ENCODE data around the gene CDK2.
"Not testable (repeated sequence)": the region's sequence is repeated elsewhere in the genome, so short reads cannot be mapped to it uniquely, and the experiment has no call there.

CDK2 gene

GRCh38 chr12:55982319-55982936 is 15.8 kb downstream of the CDK2 start:
- DNase-seq: no peak

DNA sequence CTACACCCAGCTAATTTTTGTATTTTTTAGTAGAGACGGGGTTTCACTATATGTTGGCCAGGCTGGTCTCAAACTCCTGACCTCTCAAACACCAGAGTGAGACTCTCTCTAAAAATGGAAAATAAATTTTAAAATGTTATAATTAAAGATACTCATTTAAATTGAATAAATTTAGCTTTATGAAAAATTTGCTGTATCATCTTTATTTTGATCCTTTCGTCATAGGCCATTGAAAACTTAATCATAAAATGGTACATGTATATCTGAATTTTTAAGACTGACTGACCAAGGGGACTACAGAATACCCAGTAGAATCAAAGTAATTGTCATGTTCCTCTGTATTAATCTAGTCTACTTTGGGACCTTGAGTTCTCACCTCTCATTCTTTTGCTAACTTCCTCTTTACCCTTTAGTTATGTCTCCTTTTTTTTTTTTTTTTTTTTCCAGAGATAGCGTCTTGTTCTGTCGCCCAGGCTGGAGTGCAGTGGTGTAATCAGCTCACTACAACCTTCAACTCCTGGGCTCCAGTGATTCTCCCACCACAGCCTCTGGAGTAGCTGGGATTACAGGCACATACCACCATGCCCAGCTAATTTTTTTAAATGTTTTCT is 16.7 kb downstream of the CDK2 start:
- DNase-seq: no peak

DNA sequence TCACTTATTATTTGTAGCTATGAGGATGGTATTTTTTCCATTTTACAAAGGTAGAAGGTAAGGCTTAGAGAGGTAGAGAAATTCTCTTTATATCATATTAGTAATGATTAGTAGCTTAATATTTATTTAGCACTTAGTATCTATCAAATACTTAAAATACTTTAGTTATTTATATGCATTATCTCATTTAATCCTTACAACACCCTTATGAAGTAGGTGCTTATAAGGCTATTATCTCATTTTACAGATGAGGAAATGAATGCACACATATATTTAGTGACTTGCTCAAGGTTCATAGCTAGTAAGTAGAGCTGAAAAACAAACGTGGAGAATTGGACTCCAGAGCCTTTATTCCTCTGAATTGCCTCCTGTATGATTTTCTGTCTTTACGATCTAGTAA is 18.2 kb downstream of the CDK2 start:
- DNase-seq: no peak

- no peak for DNase-seq
Measured at GRCh38 chr12:55985341-55985740, 18.7 kb downstream of the CDK2 start.

DNA sequence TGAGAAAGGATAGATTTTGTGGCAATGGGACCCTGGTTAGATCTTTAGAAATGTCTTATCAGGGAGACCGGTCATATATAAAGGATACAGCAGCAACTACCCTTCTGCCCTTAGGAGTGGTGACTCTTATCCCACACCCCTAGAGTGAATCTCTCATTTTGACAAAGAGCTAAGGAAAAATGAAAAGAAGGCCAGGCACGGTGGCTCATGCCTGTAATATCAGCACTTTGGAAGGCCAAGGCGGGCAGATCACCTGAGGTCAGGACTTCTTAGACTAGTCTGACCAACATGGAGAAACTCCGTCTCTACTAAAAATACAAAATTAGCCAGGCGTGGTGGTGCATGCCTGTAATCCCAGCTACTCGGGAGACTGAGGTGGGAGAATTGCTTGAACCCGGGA is 19.3 kb downstream of the CDK2 start:
- not testable (repeated sequence) for DNase-seq

DNA sequence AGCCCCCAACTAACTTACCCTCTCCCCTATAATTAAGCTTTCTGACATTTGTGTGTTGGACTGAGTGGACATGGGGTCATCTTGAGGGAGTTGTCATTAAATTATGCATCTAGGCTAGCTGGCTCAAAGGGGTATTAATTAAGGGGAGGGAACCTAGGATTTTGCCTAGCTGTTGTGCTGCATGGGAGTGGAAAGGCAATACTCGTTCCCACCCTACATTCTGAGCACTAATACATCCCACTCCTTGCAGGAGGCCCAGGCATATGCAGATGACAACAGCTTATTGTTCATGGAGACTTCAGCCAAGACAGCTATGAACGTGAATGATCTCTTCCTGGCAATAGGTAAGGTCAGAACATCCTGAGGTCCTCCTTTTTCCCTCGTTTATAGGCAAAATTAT is 24.5 kb downstream of the CDK2 start:
- no peak for DNase-seq

- no peak for DNase-seq
Measured at GRCh38 chr12:55993230-55993853, 26.7 kb downstream of the CDK2 start.

GRCh38 chr12:55995366-55995765 is 28.7 kb downstream of the CDK2 start:
- no peak for DNase-seq

DNA sequence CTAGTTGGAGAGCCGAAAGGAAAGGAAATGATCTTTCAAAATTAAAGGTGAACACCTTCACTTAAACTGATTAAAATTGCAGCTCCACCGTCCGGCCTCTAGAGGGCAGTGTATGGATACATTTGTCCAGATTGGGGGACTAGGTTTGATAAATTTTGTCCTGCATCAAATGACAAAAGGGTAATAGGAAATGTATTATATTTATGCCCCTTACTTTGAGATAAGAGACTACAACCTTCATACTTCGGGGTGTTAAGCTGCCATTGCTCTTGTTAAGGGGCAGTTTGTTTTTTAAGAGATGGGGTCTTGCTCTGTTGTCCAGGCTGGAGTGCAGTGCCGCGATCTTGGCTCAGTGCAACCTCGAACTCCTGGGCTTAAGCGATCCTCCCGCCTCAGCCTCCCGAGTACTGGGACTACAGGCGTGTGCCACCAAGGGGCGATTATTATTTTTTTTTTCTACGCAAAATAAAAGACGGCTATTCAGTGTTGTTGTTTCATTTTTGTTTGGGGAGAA is 29.6 kb downstream of the CDK2 start:
- peak; percentile 57 for DNase-seq

GRCh38 chr12:55996715-55997534 is 30.3 kb downstream of the CDK2 start, which contains the start of gene SUOX:
Gene SUOX (plus strand): TSS chr12:55997276. CDS start chr12:56002222, 4,946 bp downstream.
- peak; percentile 92 for DNase-seq

DNA sequence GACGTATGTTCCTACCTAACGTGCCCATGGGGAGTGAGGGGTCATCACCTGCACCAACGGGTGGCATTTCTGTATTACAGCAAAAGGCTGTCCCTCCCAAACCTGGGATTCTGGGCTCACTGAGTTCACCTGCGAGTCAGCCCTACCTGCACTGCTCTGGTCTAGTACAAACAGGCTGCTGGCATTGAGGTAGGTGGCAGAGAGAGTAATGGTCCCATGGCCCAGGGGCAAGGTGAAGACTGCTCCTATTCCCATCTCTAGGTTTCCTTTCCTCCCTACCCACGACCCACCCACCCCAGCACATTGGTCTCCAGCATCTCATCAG is 30.9 kb downstream of the CDK2 start:
- no peak for DNase-seq

DNA sequence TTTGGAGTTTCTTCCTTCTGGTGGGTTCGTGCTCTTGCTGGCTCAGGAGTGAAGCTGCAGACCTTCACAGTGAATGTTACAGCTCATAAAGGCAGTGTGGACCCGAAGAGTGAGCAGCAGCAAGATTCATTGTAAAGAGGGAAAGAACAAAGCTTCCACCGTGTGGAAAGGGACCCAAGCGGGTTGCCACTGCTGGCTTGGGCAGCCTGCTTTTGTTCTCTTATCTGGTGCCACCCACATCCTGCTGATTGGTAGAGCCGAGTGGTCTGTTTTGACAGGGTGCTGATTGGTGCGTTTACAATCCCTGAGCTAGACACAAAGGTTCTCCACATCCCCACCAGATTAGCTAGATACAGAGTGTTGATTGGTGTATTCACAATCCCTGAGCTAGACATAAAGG is 32.9 kb downstream of the CDK2 start:
- DNase-seq: not testable (repeated sequence)

GRCh38 chr12:55999999-56000540 is 33.4 kb downstream of the CDK2 start:
- not testable (repeated sequence) for DNase-seq

DNA sequence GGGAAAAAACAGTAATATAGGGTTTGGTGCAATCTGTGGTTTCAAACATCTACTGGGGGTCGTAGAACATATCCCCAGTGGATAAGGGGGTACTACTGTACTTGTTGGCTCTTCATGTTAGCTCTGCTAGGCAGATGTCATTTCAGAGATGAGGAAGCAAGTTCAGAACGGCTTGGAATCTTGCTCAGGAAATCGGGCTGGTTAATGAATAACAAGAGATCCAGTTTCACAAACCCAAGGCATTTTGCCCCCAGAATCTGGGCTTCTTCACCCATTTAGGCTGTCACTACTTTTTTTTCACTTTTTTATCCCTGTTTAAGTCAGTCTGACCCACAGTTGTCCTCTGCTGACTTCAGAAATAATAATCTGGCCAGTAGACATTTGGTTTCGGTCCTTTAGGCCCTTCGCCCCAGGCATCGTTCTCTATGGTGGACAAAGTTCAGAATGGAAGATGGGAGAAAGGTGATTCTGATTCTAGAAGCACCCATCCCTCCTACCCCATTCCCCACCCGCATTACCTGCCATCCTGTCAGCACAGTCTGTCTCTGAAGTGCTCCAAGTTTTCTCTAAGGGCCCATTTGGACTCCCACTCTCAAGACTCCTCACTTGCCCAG is 35.0 kb downstream of the CDK2 start:
- DNase-seq: no peak

DNA sequence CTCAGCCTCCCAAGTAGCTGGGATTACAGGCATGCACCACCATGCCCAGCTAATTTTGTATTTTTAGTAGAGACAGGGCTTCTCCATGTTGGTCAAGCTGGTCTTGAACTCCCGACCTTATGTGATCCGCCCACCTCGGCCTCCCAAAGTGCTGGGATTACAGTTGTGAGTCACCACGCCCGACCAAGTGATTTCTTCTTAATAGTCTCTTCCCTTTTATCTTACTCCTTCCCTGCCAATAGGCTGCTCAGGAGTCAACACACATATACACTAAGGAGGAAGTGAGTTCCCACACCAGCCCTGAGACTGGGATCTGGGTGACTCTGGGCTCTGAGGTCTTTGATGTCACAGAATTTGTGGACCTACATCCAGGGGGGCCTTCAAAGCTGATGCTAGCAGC is 36.7 kb downstream of the CDK2 start:
- DNase-seq: not testable (repeated sequence)

DNA sequence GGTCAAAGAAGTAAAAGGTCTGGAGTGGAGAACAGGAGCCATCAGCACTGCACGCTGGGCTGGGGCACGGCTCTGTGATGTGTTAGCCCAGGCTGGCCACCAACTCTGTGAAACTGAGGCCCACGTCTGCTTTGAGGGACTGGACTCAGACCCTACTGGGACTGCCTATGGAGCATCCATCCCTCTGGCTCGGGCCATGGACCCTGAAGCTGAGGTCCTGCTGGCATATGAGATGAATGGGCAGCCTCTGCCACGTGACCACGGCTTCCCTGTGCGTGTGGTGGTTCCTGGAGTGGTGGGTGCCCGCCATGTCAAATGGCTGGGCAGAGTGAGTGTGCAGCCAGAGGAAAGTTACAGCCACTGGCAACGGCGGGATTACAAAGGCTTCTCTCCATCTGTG is 37.6 kb downstream of the CDK2 start:
- DNase-seq: no peak

- DNase-seq: peak; percentile 39
Measured at GRCh38 chr12:56007564-56008559, 41.2 kb downstream of the CDK2 start.

DNA sequence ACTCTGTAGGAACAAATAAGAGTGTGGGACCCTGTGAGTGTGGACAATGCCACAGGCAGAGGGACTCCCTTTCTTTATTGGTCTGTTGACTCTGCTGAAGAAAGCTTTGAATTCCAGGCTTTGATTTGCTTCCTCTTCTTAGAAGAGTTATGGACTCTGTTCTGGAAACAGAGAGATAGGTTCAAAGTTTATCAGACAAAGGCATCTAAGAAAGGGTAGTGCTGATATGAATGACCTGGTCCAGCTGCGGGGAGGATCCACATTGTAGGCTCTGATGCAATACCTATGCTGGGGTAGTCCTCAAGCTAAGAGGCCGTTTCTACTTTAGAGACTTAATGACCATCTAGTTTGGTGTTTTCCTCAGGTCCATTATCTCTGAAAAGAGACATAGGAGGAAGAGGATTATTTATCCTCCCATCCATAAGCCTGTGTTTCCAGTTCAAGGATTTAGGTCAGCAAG is 43.5 kb downstream of the CDK2 start:
- no peak for DNase-seq

DNA sequence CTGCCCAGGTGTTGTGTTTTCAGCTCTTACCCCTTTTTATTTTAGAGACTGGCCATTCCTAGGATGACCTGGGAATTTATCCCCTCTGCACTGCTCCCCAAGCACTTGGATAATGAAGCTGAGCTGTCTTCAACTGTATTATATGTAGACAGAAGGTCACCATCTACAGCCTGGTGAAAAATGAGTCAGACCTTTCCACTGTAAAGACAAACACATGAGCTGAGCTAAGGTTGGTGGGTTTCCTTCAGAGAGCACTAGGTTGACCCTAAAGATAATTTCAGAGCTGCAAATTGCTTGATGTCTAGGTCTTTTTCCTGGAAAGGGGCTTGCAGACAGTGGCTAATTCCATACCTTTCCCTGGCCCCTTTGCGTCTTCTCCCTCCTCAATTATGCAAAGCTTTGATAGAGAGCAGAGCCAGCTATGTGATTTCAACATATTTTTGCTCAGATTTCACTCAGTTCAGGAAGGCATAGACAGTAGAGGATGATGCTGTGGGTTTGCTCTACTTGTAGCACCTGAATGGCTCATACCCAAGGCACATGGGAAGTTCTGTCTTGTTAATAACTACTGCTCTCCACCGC is 45.0 kb downstream of the CDK2 start:
- DNase-seq: no peak

DNA sequence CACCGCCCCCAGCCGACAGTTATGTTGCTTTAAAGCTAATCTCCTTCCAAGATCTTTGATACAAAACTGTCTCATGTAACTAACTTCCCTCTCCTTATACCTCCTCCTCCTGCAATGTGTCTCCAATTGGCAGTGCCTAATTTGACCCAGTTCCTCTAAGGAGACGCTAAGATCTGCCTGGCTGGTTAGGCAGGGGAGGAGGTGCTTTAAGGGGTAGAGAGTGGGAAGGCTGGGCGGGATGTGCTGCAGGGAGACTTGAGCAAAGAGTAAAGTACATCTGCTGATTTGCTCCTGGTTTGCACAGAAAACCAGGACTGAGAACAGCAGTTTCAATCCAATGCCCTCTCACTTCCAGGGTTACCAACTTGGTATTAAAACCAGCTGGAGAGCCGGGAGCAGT is 46.9 kb downstream of the CDK2 start:
- no peak for DNase-seq

- no peak for DNase-seq
Measured at GRCh38 chr12:56014205-56014604, 47.6 kb downstream of the CDK2 start.

Data from NCI-H2227 treated with DMSO at 0.1 percent for 48 hours (cell line).